HG02943 (cell line): Measurements from ENCODE around the gene NOL4L.

Experiments
- ATAC-seq: cut with Tn5 transposase; IDR thresholded peaks from one replicate; pipeline ENCODE4 v1.9.1; 2021; ENCODE audit warnings: mild to moderate bottlenecking, low read depth, moderate library complexity; ENCODE audit not compliant: unreplicated experiment

The NOL4L gene

DNA sequence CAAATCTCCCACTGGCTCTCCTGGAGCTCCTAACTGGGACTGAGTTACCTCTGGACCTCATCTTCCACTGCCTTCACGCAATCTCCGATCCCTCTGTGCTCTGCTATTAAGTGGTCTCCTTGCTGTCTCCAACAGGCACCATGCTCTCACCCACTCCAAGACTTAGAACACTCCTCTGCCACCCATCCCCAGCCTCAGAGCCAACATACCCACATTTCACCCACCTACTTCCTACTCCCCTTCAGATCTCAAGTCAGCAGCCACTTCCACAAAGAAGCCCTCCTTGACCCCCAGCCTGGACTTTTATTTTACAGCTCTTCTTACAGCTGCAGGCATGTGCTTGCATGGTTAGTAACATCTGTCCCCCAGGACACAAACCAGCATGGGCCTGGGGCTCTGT lies 29.6 kb upstream of the NOL4L start:
- no peak for ATAC-seq

GRCh38 chr20:32614303-32614702 lies 29.2 kb upstream of the NOL4L start:
- ATAC-seq: no peak

DNA sequence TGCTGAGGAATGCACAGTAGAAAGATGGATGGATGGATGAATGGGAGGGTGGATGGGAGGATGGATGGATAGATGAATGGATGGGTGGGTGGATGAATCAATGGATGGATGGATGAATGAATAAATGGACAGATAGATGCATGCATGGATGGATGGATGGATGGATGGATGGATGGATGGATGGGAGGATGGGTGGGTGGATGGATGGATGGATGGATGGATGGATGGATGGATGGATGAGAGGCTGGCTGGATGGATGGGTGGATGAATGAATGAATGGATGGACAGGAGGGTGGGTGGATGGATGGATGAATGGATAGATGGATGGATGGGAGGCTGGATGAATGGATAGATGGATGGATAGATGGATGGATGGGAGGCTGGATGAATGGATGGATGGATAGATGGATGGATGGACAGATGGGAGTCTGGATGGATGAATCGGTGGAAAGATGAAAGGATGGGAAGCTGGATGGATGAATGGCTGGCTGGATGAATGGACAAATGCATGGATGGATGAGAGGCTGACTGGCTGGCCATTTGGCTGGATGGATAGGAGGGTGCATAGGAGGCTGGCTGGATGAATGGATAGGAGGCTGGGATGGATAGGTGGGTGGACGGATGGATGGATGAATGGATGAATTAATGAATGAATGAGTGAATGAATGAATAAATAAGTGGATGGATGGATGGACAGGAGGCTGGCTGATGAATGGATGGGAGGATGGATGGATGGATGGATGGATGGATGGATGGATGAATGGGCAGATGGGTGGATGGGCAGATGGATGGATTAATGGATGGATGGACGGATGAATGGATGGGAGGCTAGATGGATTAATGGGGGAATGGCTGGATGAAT lies 28.3 kb upstream of the NOL4L start:
- ATAC-seq: no peak

- no peak for ATAC-seq
Measured at GRCh38 chr20:32612351-32613191, 27.4 kb upstream of the NOL4L start.

DNA sequence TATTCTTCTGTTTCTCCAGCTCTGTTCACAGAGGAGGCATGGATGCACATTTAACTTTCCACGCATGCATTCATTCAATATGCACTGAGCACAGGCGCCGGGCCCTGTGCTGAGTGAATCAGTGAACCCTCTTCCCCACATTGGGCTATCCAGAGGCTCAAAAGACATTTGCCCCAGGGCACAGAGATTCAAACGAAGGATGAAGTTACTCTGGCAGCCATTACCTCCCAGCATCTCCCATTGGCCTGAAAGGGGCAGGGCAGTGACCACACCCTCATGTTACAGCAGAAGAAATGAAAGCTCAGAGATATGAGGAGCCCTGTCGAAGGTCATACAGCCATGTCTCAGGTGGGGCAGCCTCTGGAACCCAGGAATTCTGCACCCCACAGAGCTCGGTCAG lies 26.7 kb upstream of the NOL4L start:
- ATAC-seq: no peak

DNA sequence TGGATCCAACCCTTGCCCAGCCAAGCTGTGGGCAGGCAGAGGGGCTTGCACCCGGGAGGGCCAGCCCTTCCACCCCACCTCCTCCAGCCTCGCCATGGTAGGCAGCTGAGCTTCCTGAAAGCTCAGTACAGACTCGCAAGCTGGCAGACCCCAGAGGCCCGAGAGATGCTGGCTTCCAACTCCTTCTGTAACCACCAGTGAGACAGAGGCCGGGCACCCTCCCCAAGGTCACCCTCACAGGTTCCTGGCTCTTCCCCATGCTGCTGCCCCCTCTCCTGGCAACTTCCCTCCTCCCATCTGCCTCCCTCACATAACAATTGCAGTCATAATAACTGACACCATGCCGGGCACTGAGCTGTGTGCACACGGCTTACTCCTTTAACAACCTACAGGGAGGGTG lies 26.2 kb upstream of the NOL4L start:
- no peak for ATAC-seq

DNA sequence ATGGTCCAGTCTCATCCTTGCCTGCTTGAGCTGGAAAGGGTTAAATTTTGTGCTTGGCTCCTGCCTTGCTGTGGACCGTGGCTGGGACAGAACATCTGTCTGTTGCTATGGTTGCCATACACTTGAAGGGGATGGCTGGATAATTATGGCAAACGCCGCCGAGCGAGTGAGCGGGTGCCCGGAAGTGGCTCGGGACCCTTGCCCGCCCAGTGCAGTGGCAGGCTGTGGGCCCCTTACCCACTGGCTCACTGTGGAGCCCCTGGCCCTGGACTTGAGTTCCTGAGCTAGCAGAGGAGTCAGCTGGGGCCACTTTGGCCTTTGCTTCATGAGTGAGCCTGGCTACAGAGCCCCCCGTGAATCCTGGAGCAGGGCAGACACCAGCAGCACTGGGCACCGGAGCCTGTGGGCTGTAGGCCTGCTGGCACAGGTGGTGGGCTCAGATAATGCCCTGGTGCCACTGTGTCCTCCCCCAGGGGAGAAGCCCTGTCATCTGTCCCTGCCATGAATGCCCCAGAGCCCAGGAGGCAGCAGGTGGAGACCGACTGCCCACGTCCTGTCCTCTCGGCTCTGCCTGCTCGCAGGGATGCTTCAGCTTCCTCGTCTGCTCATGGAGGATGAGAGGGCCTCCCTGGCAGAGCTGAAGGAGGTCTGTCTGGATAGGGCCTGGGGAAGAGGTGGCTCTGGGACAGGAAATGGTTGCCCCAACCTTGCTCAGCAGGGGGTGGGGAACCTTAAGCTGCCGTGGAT lies 25.5 kb upstream of the NOL4L start:
- no peak for ATAC-seq

- ATAC-seq: no peak
Measured at GRCh38 chr20:32609993-32610392, 24.9 kb upstream of the NOL4L start.

DNA sequence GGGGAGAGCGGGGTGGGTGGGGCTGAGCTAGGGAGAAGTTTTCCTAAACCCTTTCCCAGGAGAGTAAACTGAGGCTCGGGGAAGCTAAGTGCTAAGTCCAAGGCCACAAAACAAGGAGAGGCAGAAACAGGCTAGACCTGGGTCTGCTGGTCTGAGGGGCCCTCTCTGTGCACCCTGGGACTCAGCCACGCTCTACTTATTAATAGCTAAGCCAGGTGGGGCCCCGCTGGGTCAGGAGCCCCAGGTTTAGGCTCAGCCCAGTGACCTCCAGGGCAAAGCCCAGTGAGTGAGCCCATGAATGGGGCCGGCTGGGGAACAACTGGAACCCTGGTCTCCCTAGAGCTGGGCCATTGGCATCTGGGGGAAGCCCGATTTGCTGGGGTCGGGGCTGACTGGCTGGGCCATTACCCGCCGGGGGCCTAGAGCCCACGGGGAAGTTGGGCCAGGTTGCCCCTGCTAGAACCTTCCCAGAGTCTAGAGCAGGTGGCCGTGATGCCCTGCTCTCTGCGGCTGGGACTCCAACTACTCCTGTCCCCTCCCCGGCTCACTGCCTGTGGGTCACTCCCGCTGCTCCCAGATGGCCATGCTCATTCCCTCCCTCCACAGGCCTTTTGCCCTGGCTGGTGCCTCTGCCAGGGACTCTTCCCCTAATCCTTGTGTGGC lies 24.1 kb upstream of the NOL4L start:
- ATAC-seq: no peak

DNA sequence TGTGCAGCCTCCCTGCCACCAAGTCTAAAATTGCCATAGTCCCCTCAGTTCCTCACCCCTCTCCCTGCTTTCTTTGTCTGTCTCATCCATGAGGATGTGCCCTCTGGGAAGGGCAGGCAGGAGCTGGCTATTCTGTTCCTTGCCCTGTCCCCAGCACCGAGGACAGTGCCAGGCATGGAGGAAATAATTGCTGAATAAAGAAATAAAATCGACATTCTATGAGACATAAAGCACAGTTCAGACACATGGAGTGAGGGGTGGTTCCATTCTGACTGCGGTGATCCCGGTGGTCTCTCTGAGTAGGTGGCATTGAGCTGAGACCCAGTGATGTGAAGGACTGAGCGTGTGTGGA lies 23.5 kb upstream of the NOL4L start:
- no peak for ATAC-seq

DNA sequence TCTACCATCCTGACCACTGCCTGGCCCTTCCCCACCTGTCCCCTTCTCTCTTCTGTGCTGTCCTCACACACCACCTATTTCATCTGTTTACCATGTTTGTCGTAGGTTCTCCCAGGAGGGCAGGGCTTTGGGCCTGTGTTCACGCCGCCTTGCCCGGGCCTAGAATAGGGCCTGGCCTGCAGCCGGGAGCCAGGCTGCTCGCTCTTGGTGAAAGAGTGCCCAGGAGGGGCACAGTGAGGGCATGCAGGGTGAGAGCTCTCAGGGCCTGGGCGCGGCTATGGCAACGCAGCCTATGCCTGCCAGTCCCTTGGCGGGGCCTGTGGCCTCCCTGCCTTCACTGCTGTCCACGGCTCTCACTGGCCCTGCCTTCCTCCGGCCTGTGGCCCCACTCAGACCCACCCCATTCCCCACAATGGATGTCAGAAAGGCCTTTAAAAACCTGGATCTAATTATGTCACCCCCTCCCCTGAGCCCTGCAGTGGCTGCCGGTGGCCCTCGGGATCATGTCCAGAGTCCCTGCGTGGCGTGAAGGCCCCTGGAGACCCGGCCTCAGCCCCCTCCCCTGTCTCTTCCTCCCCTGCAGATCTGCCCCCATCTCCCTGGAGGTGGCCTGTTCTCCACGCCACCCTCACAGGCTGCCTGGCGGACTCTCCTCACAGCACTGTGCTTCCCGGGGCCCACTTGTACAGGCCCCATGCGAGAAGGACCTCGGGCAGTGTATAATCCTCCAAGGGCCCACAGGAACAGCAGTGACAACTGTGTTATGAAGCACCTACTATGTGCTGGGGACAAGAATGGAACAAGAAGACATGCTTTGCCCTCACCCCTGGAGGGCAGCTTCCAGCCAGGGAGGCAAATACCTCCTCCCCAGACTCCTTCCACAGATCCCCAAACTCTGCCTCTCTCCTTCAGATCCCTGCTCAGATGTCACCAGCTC lies 22.9 kb upstream of the NOL4L start:
- no peak for ATAC-seq

GRCh38 chr20:32607324-32607723 lies 22.2 kb upstream of the NOL4L start:
- ATAC-seq: no peak

GRCh38 chr20:32606790-32607189 lies 21.7 kb upstream of the NOL4L start:
- ATAC-seq: no peak

DNA sequence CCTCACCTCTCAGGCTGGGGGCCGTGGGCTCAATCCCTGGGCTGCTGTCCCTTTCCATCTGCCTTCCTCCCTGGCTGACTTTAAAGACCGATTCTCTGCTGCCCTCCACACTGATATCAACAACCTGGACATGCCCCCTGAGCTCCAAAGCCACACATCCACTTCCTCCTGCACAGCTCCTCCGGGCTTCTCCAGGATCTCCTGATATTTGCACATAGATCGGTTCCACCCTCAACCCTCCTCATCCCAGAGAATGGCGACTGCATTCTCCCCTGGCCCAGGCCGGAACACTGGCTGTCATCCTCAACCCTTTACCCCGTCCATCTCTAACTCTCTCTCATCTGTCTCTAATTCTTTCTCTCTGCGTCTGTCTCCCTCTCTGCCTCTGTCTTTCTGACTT lies 21.0 kb upstream of the NOL4L start:
- no peak for ATAC-seq

DNA sequence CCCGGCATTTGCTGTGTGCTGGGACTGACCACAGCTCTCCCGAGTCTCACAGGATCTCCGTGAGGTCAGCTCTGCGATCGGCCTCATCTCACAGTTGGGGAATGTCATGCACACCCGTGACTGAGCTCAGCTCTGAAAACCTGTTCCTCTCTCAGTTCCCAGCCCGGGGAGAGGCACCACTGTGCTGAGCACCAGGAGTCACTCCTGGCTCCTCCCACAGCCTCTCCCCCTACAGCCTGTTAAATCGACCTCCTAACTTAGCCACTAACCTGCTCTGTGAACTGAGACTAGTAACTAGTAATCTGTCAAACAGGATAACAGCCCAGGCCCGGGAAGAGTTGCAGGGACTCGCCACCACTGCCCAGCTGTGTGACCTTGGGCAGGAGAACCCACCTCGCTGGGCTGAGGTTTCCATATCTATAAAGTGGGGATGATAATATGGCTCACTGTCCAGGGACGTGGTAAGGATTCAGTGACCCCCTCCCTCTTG lies 20.1 kb upstream of the NOL4L start:
- ATAC-seq: no peak

- ATAC-seq: no peak
Measured at GRCh38 chr20:32603046-32603726, 18.1 kb upstream of the NOL4L start.

- no peak for ATAC-seq
Measured at GRCh38 chr20:32602273-32602672, 17.1 kb upstream of the NOL4L start.

DNA sequence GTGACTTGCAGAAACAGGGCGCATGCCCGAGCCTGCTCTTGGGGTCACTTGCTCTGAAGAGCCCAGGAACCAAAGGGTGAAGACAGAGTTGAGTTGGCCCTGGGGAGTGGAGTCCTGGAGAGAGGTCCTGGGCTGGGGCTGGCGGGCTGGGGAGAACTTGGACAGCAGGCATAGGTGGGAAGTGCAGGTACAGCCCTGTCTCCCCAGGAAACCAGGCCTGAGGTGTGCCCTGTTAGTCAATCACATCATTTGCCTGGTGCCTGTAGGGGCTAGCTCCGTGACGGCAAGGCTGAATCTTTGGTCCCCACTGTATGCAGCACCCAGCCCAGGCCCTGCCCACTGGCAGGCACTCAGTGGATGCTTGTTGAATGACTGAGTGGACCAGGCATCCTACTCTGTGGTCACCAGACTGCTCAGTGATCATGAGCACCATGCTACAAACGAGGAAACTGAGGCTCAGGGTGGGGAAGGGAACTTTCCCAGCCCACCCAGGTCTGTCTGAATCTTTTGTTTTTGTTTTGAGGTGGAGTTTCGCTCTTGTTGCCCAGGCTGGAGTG lies 15.6 kb upstream of the NOL4L start:
- ATAC-seq: no peak
